GM23248 (cell line): ENCODE measurements around the gene ZMIZ2. TPM values are rescaled to one million over a fixed set of nuclear protein-coding genes. Genes with fewer than 3 reads are reported as not detected.
"Not testable (repeated sequence)": the region's sequence is repeated elsewhere in the genome, so short reads cannot be mapped to it uniquely, and the experiment has no call there.

Experiments
- DNase-seq: peaks from one replicate; pipeline ENCODE4 v3.0.0-alpha.2; 2015
- H2AFZ ChIP-seq: fragments of 200-600 bp; sonication (generic); 2 replicates; pipeline ENCODE4 v1.6.1; 2016; ENCODE audit warnings: antibody characterized with exemption
- H3F3A ChIP-seq: fragments of 200-600 bp; sonication (generic); 2 replicates; pipeline ENCODE4 v1.6.1; 2016; ENCODE audit warnings: mild to moderate bottlenecking, antibody characterized with exemption, mixed run types; ENCODE audit not compliant: insufficient read depth
- H3K27ac ChIP-seq: fragments of 200-600 bp; sonication (generic); 2 replicates; pipeline ENCODE4 v1.5.1; 2016; ENCODE audit warnings: mild to moderate bottlenecking
- H3K27me3 ChIP-seq: fragments of 200-600 bp; sonication (generic); replicated peaks from 2 replicates; pipeline ENCODE4 v1.6.1; 2016; ENCODE audit warnings: mild to moderate bottlenecking; ENCODE audit not compliant: insufficient read depth
- H3K36me3 ChIP-seq: fragments of 200-600 bp; sonication (generic); 2 replicates; pipeline ENCODE4 v1.6.1; 2016; ENCODE audit warnings: low read depth, mild to moderate bottlenecking
- H3K4me1 ChIP-seq: fragments of 200-600 bp; sonication (generic); 2 replicates; pipeline ENCODE4 v1.6.1; 2016; ENCODE audit warnings: mild to moderate bottlenecking; ENCODE audit not compliant: insufficient read depth
- H3K4me2 ChIP-seq: fragments of 200-600 bp; sonication (generic); one replicate; pipeline ENCODE4 v1.6.1; 2016; ENCODE audit warnings: mild to moderate bottlenecking; ENCODE audit not compliant: unreplicated experiment
- H3K4me3 ChIP-seq: fragments of 200-600 bp; sonication (generic); 2 replicates; pipeline ENCODE4 v1.5.1; 2016; ENCODE audit warnings: mild to moderate bottlenecking
- H3K79me2 ChIP-seq: fragments of 200-600 bp; sonication (generic); 2 replicates; pipeline ENCODE4 v1.6.1; 2016; ENCODE audit warnings: mild to moderate bottlenecking; ENCODE audit not compliant: insufficient read depth
- H3K9ac ChIP-seq: fragments of 200-600 bp; sonication (generic); 2 replicates; pipeline ENCODE4 v1.6.1; 2016; ENCODE audit warnings: mild to moderate bottlenecking
- H3K9me2 ChIP-seq: fragments of 200-600 bp; sonication (generic); 2 replicates; pipeline ENCODE4 v1.6.1; 2016; ENCODE audit warnings: mixed run types, mild to moderate bottlenecking, moderate library complexity; ENCODE audit not compliant: insufficient read depth
- H3K9me3 ChIP-seq: fragments of 200-600 bp; sonication (generic); one replicate; pipeline ENCODE4 v1.6.1; 2017; ENCODE audit warnings: low read depth
- H4K20me1 ChIP-seq: fragments of 200-600 bp; sonication (generic); 2 replicates; pipeline ENCODE4 v1.6.0; 2016; ENCODE audit not compliant: insufficient read depth
- EZH2 ChIP-seq: fragments of 200-600 bp; sonication (generic); IDR thresholded peaks from 2 replicates; pipeline ENCODE4 v1.6.1; 2018; ENCODE audit warnings: antibody characterized with exemption, mild to moderate bottlenecking; ENCODE audit not compliant: insufficient read depth, poor library complexity, severe bottlenecking
- EZH2phosphoT487 ChIP-seq: fragments of 200-600 bp; sonication (generic); IDR thresholded peaks from 2 replicates; pipeline ENCODE4 v1.6.1; 2018; ENCODE audit warnings: antibody characterized with exemption, moderate library complexity, mild to moderate bottlenecking, low read depth; ENCODE audit not compliant: insufficient read depth
- WGBS, 2 experiments: methylation state at CpG; one replicate each; pipeline ENCODE4 v1.1.6; 2015 to 2017; ENCODE audit warnings: low lambda C conversion rate in 2 of 2, low coverage in 1 of 2; ENCODE audit errors: missing lambda C conversion rate in 2 of 2; 5-methylcytosine and 5-hydroxymethylcytosine counted together
- in situ Hi-C: fragments of 300-500 bp; cut with MboI; formaldehyde crosslinking; loops from 2 replicates; pipeline ENCODE4 v1.15.0; 2020
- polyA plus RNA-seq: library from polyadenylated mRNA; unstranded; fragments of >200 nt; fragmentation: Nextera tagmentation; extraction: Ambion mirVana; gene quantifications from 2 replicates; pipeline ENCODE4 v1.2.1, GENCODE V29; 2016
- total RNA-seq: library from RNA; depleted of rRNA; stranded (reverse); fragments of >200 nt; shearing (Covaris generic); gene quantifications from 2 replicates; pipeline ENCODE4 v1.2.3, GENCODE V29; 2014

ZMIZ2 gene
- total and polyA plus RNA-seq, 2 experiments from 2014 or later, result 7.8 to 9.7 TPM

DNA sequence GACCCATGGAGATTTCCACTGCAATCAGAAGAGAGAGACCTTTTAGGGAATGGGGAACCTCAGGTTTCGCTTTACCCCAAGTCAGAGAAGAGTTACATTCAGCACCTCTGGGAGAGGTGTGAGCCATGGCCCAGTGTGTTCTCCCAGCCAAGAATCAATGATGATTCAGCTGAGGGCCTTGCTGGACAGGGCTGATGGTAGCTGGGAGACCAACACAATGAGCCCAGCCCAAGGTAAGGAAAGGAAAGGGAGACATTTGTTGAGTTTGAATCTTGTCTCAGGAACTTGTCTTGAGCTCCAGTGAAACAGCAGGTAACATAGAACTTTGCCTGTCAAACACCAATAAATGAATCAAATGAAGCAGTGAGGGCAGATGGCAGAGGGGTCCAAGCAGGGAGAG, 33.8 kb downstream of the ZMIZ2 start:
- Histone ChIP-seq H4K20me1 (no peaks in the 10 kb centered on the region), H3K9me3 (no peaks in the 10 kb centered on the region), H2AFZ (no peak overlapping the region), H3K9ac (no peak overlapping the region), H3K27ac (no peak overlapping the region), H3K36me3 (no peaks in the 10 kb centered on the region), H3K27me3 (no peaks in the 10 kb centered on the region), H3K4me3 (no peak overlapping the region), H3K4me1 (no peaks in the 10 kb centered on the region), H3K9me2 (no peaks in the 10 kb centered on the region), H3K4me2 (no peak overlapping the region), H3K79me2 (no peaks in the 10 kb centered on the region), H3F3A (no peaks in the 10 kb centered on the region)
- TF ChIP-seq EZH2phosphoT487, result no peak
- TF ChIP-seq EZH2, result no peak
- in situ Hi-C loops, result no loop called here
- DNase-seq, result no peak
- 94 to 100% methylated on average over 1 of the region's 1 CpG for WGBS, 2 experiments

- Histone ChIP-seq H3K4me2 (no peak overlapping the region), H3K27me3 (no peaks in the 10 kb centered on the region), H3F3A (no peaks in the 10 kb centered on the region), H3K79me2 (no peaks in the 10 kb centered on the region), H3K9me2 (no peaks in the 10 kb centered on the region), H2AFZ (no peak overlapping the region), H3K36me3 (no peaks in the 10 kb centered on the region), H3K9me3 (no peaks in the 10 kb centered on the region), H3K4me1 (no peaks in the 10 kb centered on the region), H3K27ac (no peak overlapping the region), H3K9ac (no peak overlapping the region), H3K4me3 (no peak overlapping the region), H4K20me1 (no peaks in the 10 kb centered on the region)
- in situ Hi-C loops, result no loop called here
- no peak for DNase-seq
- TF ChIP-seq EZH2phosphoT487 (no peak), EZH2 (no peak)
These were observed 34.8 kb downstream of the ZMIZ2 start for GRCh38 chr7:44783407-44783806.

DNA sequence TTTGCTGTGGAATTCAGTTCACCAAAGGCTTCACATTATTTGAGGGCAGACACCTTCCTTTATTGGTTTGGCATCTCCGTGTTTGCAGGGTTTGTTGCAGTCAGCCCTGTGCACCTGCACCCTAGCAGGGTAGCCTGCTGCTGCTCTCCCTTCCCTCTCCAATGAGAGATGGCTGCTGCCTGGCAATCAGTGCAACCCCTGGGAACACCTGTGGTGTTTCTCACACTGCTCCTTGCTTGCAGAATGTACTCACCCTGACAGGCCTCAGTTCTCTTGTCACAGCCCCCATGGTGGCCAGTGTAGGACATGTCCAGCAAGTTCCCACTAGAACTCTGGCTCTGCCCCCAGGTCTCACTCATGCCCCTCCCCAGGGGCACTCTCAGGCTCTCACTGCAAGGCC, 35.7 kb downstream of the ZMIZ2 start:
- no peak overlapping the region for H3K4me2 ChIP-seq
- no peak for DNase-seq
- in situ Hi-C loops, result no loop called here
- H3F3A ChIP-seq, result no peaks in the 10 kb centered on the region
- TF ChIP-seq EZH2 (no peak), EZH2phosphoT487 (no peak)
- no peaks in the 10 kb centered on the region for H3K36me3 ChIP-seq
- H3K9ac ChIP-seq, result no peak overlapping the region
- H3K4me1 ChIP-seq, result no peaks in the 10 kb centered on the region
- no peak overlapping the region for H3K4me3 ChIP-seq
- H2AFZ ChIP-seq, result no peak overlapping the region
- H3K9me3 ChIP-seq, result no peaks in the 10 kb centered on the region
- 100% methylated on average over 1 of the region's 1 CpG for whole genome bisulfite sequencing, 2 experiments
- H3K79me2 ChIP-seq, result no peaks in the 10 kb centered on the region
- H3K9me2 ChIP-seq, result no peaks in the 10 kb centered on the region
- no peaks in the 10 kb centered on the region for H4K20me1 ChIP-seq
- no peaks in the 10 kb centered on the region for H3K27me3 ChIP-seq
- H3K27ac ChIP-seq, result no peak overlapping the region

DNA sequence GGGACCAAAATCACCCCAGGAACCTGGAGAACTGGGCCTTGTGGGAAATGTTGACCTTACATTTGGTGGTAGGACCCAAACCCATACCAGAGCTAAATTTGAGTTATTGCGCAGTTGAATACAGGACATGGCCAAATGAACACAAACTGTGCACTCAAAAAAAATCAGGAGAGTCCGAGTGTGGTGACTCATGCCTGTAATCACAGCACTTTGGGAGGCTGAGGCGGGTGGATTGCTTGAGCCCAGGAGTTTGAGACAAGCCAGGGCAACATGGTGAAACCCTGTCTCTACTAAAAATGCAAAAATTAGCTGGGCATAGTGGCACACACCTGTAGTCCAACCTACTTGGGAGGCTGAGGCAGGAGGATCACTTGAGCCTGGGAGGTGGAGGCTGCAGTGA, 36.6 kb downstream of the ZMIZ2 start:
- DNase-seq, H4K20me1 ChIP-seq, H3K4me2 ChIP-seq, H3K4me1 ChIP-seq, H3K27me3 ChIP-seq, H3K27ac ChIP-seq, H3K9me3 ChIP-seq, H2AFZ ChIP-seq, H3K36me3 ChIP-seq, H3K4me3 ChIP-seq, H3K9me2 ChIP-seq, H3K79me2 ChIP-seq, H3K9ac ChIP-seq, in situ Hi-C loops, H3F3A ChIP-seq: not testable (repeated sequence)
- 96 to 98% methylated on average over 3 of the region's 3 CpGs for WGBS, 2 experiments

- Histone ChIP-seq H3F3A (peaks cover 12% of the 10 kb centered on the region; the same call in 1 of the 2 replicates), H3K4me2 (no peak overlapping the region), H3K4me3 (no peak overlapping the region), H3K36me3 (no peaks in the 10 kb centered on the region), H3K27me3 (no peaks in the 10 kb centered on the region), H3K27ac (no peak overlapping the region), H3K79me2 (no peaks in the 10 kb centered on the region), H3K9me3 (no peaks in the 10 kb centered on the region), H3K4me1 (peaks cover 6% of the 10 kb centered on the region), H4K20me1 (no peaks in the 10 kb centered on the region), H3K9ac (no peak overlapping the region), H3K9me2 (no peaks in the 10 kb centered on the region), H2AFZ (no peak overlapping the region)
- in situ Hi-C loops, result no loop called here
- no peak for TF ChIP-seq EZH2
- no peak for TF ChIP-seq EZH2phosphoT487
- 75 to 77% methylated on average over 4 of the region's 4 CpGs for WGBS, 2 experiments
- no peak for DNase-seq
These were observed 38.4 kb downstream of the ZMIZ2 start for GRCh38 chr7:44787041-44787440.
